ENCODE data around the gene DMAC1.

GRCh38 chr9:7819984-7820383 is 20.4 kb upstream of the DMAC1 start:
- TF ChIP-seq CTCF (conservative IDR thresholded peaks at IDR 0.05) (no peak), EZH2 (IDR thresholded peaks at IDR 0.05; ENCODE audit: low read depth) (no peak)
